ENCODE measurements around the gene ZDHHC12.

ZDHHC12 gene

GRCh38 chr9:128723866-128724743 is at the start of gene ZDHHC12:
Gene ZDHHC12, minus strand, starts transcription at chr9:128724127. Its CDS starts 34 bp downstream, at chr9:128724093.
- H3K27ac ChIP-seq (ENCODE audit: low read depth, low read length) = peak within 1 kb of the TSS; percentile 62
- H3K9ac ChIP-seq (ENCODE audit: low read length) = peak within 1 kb of the TSS; percentile 100
- H3K9me3 ChIP-seq (ENCODE audit: insufficient read depth, low read length) = no peaks in the 10 kb centered on the region
- no peaks in the 10 kb centered on the region for H3K27me3 ChIP-seq (ENCODE audit: low read length)
- peak within 1 kb of the TSS; percentile 75 for H2AFZ ChIP-seq (ENCODE audit: low read depth, low read length, severe bottlenecking)
- peaks cover 5% of the 10 kb centered on the region; the same call in 1 of the 2 replicates for H3F3A ChIP-seq (ENCODE audit: insufficient read depth)
- H3K4me3 ChIP-seq (ENCODE audit: insufficient read depth, low read length, poor library complexity, severe bottlenecking) = peak within 1 kb of the TSS; percentile 99
- peaks cover 32% of the 10 kb centered on the region for H3K79me2 ChIP-seq (ENCODE audit: insufficient read depth, low read length)
- H3K36me3 ChIP-seq (ENCODE audit: low read length) = no peaks in the 10 kb centered on the region
- H3K9me2 ChIP-seq (replicated peaks; ENCODE audit: insufficient read depth, low read length) = no peaks in the 10 kb centered on the region
- H4K20me1 ChIP-seq (ENCODE audit: low read depth, low read length) = no peaks in the 10 kb centered on the region
- no peak for TF ChIP-seq CTCF (IDR thresholded peaks at IDR 0.05; ENCODE audit: insufficient read depth, low read length, poor library complexity, severe bottlenecking)
- no peak for TF ChIP-seq EZH2phosphoT487 (conservative IDR thresholded peaks at IDR 0.05; ENCODE audit: low read length)
- H3K4me2 ChIP-seq (ENCODE audit: low read depth, low read length, poor library complexity, severe bottlenecking) = peak within 1 kb of the TSS; percentile 98

GRCh38 chr9:128773049-128773448 is 49.1 kb upstream of the ZDHHC12 start:
- Histone ChIP-seq H3K27ac (ENCODE audit: low read depth, low read length) (no peak overlapping the region), H3K9me2 (replicated peaks; ENCODE audit: insufficient read depth, low read length) (no peaks in the 10 kb centered on the region), H3K79me2 (ENCODE audit: insufficient read depth, low read length) (no peaks in the 10 kb centered on the region), H3K4me3 (ENCODE audit: insufficient read depth, low read length, poor library complexity, severe bottlenecking) (no peak overlapping the region), H3K27me3 (ENCODE audit: low read length) (no peaks in the 10 kb centered on the region), H4K20me1 (ENCODE audit: low read depth, low read length) (no peaks in the 10 kb centered on the region), H3K4me2 (ENCODE audit: low read depth, low read length, poor library complexity, severe bottlenecking) (no peak overlapping the region), H3K36me3 (ENCODE audit: low read length) (no peaks in the 10 kb centered on the region), H3F3A (ENCODE audit: insufficient read depth) (0 out of 2 replicates have a peak, but pooled peaks cover 11% of the 10 kb centered on the region), H2AFZ (ENCODE audit: low read depth, low read length, severe bottlenecking) (no peak overlapping the region), H3K9ac (ENCODE audit: low read length) (no peak overlapping the region), H3K9me3 (ENCODE audit: insufficient read depth, low read length) (no peaks in the 10 kb centered on the region)
- no peak for TF ChIP-seq CTCF (IDR thresholded peaks at IDR 0.05; ENCODE audit: insufficient read depth, low read length, poor library complexity, severe bottlenecking)
- TF ChIP-seq EZH2phosphoT487 (conservative IDR thresholded peaks at IDR 0.05; ENCODE audit: low read length) = no peak

- Histone ChIP-seq H2AFZ (ENCODE audit: low read depth, low read length, severe bottlenecking) (peak within 1 kb of the TSS; percentile 85), H3K9ac (ENCODE audit: low read length) (peak within 1 kb of the TSS; percentile 68), H3K9me3 (ENCODE audit: insufficient read depth, low read length) (no peaks in the 10 kb centered on the region), H3K4me3 (ENCODE audit: insufficient read depth, low read length, poor library complexity, severe bottlenecking) (peak within 1 kb of the TSS; percentile 73), H3K27me3 (ENCODE audit: low read length) (no peaks in the 10 kb centered on the region), H3K9me2 (replicated peaks; ENCODE audit: insufficient read depth, low read length) (no peaks in the 10 kb centered on the region), H3F3A (ENCODE audit: insufficient read depth) (0 out of 2 replicates have a peak, but pooled peaks cover 11% of the 10 kb centered on the region), H3K79me2 (ENCODE audit: insufficient read depth, low read length) (no peaks in the 10 kb centered on the region), H4K20me1 (ENCODE audit: low read depth, low read length) (no peaks in the 10 kb centered on the region), H3K27ac (ENCODE audit: low read depth, low read length) (no peak within 1 kb of the TSS; the same call in 1 of the 2 replicates), H3K4me2 (ENCODE audit: low read depth, low read length, poor library complexity, severe bottlenecking) (peak within 1 kb of the TSS; percentile 66), H3K36me3 (ENCODE audit: low read length) (no peaks in the 10 kb centered on the region)
- TF ChIP-seq EZH2phosphoT487 (conservative IDR thresholded peaks at IDR 0.05; ENCODE audit: low read length) = no peak
- TF ChIP-seq CTCF (IDR thresholded peaks at IDR 0.05; ENCODE audit: insufficient read depth, low read length, poor library complexity, severe bottlenecking) = no peak
Measured at GRCh38 chr9:128771745-128772519, 48.0 kb upstream of the ZDHHC12 start, which contains the start of gene ZER1. Gene ZER1, minus strand, starts transcription at chr9:128771927. Its CDS starts 16,362 bp downstream, at chr9:128755565.

All from SU-DHL-6 (cell line).